Measurements from ENCODE around the gene EPN1. TPM values are rescaled to one million over a fixed set of nuclear protein-coding genes. Genes with fewer than 3 reads are reported as not detected.

The EPN1 gene
- total RNA-seq, 4 donors from 2014 or later, result 58.7 to 214 (median 190) TPM

- no peak for ATAC-seq
- Histone ChIP-seq H3K36me3 (peaks cover 0 to 88% of the 10 kb centered on the region in 2 donors), H3K27me3 (no peaks in the 10 kb centered on the region), H3K27ac (no peak overlapping the region), H3K4me3 (no peak overlapping the region), H3K4me1 (no peaks in the 10 kb centered on the region), H3K9me3 (no peaks in the 10 kb centered on the region)
- no peak for DNase-seq
- in situ Hi-C loops (cut with MboI; ENCODE audit: low sequenced_read_pairs in 4 of 4) (loop anchor here in 1 of 4 donors (10.0 kb wide), 1 partner anchor 292 kb away; the partner anchor contains the start of genes IL11 and TMEM190), intact Hi-C loops (cut with DNase I; ENCODE audit: low total_unique reads) (no loop called here)
- TF ChIP-seq CTCF (IDR thresholded peaks at IDR 0.05 in 4 of 5, conservative IDR thresholded peaks at IDR 0.05 in 1 of 5) (no peak), POLR2A (IDR thresholded peaks at IDR 0.05) (no peak)
These were observed 8.6 kb upstream of the EPN1 start for GRCh38 chr19:55666343-55667005.

- Histone ChIP-seq H3K4me1 (no peaks in the 10 kb centered on the region), H3K27ac (no peak overlapping the region), H3K4me3 (no peak overlapping the region), H3K36me3 (peaks cover 0 to 83% of the 10 kb centered on the region in 2 donors), H3K9me3 (no peaks in the 10 kb centered on the region), H3K27me3 (no peaks in the 10 kb centered on the region)
- ATAC-seq, result no peak
- TF ChIP-seq POLR2A (IDR thresholded peaks at IDR 0.05) (no peak), CTCF (IDR thresholded peaks at IDR 0.05 in 4 of 5, conservative IDR thresholded peaks at IDR 0.05 in 1 of 5) (no peak)
- intact Hi-C loops (cut with DNase I; ENCODE audit: low total_unique reads), result no loop called here
- in situ Hi-C loops (cut with MboI; ENCODE audit: low sequenced_read_pairs in 4 of 4), result loop anchor here in 1 of 4 donors (10.0 kb wide), 1 partner anchor 292 kb away; the partner anchor contains the start of genes IL11 and TMEM190
- no peak for DNase-seq
These were observed 8.0 kb upstream of the EPN1 start for GRCh38 chr19:55667006-55667381.

GRCh38 chr19:55667511-55667910 lies 7.5 kb upstream of the EPN1 start:
- no peaks in the 10 kb centered on the region for H3K4me1 ChIP-seq
- no peak overlapping the region for H3K4me3 ChIP-seq
- peaks cover 0 to 78% of the 10 kb centered on the region in 2 donors for H3K36me3 ChIP-seq
- no peaks in the 10 kb centered on the region for H3K9me3 ChIP-seq
- no peak for DNase-seq
- TF ChIP-seq POLR2A (IDR thresholded peaks at IDR 0.05) (no peak), CTCF (IDR thresholded peaks at IDR 0.05 in 4 of 5, conservative IDR thresholded peaks at IDR 0.05 in 1 of 5) (no peak)
- intact Hi-C loops (cut with DNase I; ENCODE audit: low total_unique reads), result no loop called here
- in situ Hi-C loops (cut with MboI; ENCODE audit: low sequenced_read_pairs in 4 of 4), result loop anchor here in 1 of 4 donors (10.0 kb wide), 1 partner anchor 293 kb away; the partner anchor contains the start of genes IL11 and TMEM190
- no peaks in the 10 kb centered on the region for H3K27me3 ChIP-seq
- ATAC-seq, result no peak
- H3K27ac ChIP-seq, result no peak overlapping the region

GRCh38 chr19:55667958-55668357 lies 7.1 kb upstream of the EPN1 start:
- no peaks in the 10 kb centered on the region for H3K9me3 ChIP-seq
- ATAC-seq, result no peak
- DNase-seq, result no peak
- H3K4me3 ChIP-seq, result no peak overlapping the region
- intact Hi-C loops (cut with DNase I; ENCODE audit: low total_unique reads) (no loop called here), in situ Hi-C loops (cut with MboI; ENCODE audit: low sequenced_read_pairs in 4 of 4) (loop anchor here in 1 of 4 donors (10.0 kb wide), 1 partner anchor 293 kb away; the partner anchor contains the start of genes IL11 and TMEM190)
- H3K36me3 ChIP-seq, result peaks cover 0 to 73% of the 10 kb centered on the region in 2 donors
- H3K27ac ChIP-seq, result no peak overlapping the region
- TF ChIP-seq POLR2A (IDR thresholded peaks at IDR 0.05), result no peak
- no peak for TF ChIP-seq CTCF (IDR thresholded peaks at IDR 0.05 in 4 of 5, conservative IDR thresholded peaks at IDR 0.05 in 1 of 5)
- H3K27me3 ChIP-seq, result no peaks in the 10 kb centered on the region
- no peaks in the 10 kb centered on the region for H3K4me1 ChIP-seq

Data from gastrocnemius medialis (tissue), 4 donors.